Osteocyte (in vitro differentiated cells): Measurements from ENCODE around the gene HOXA10. TPM values are rescaled to one million over a fixed set of nuclear protein-coding genes. Genes with fewer than 3 reads are reported as not detected.

Source experiments
- DNase-seq: peaks from one replicate; pipeline ENCODE4 v3.0.0; 2021; ENCODE audit warnings: mixed read lengths; ENCODE audit not compliant: unreplicated experiment; ENCODE audit errors: extremely low spot score
- H3K27ac Mint-ChIP-seq: one replicate; pipeline ENCODE4 v1.8.0; 2021; ENCODE audit warnings: mild to moderate bottlenecking, mixed read lengths; ENCODE audit not compliant: unreplicated experiment
- H3K27me3 Mint-ChIP-seq: one replicate; pipeline ENCODE4 v1.8.0; 2021; ENCODE audit warnings: mixed read lengths; ENCODE audit not compliant: unreplicated experiment
- H3K36me3 Mint-ChIP-seq: one replicate; pipeline ENCODE4 v1.8.0; 2021; ENCODE audit warnings: mixed read lengths; ENCODE audit not compliant: unreplicated experiment
- H3K4me1 Mint-ChIP-seq: one replicate; pipeline ENCODE4 v1.8.0; 2021; ENCODE audit warnings: mixed read lengths; ENCODE audit not compliant: unreplicated experiment
- H3K4me3 Mint-ChIP-seq: one replicate; pipeline ENCODE4 v1.8.0; 2021; ENCODE audit warnings: mild to moderate bottlenecking, moderate library complexity, mixed read lengths; ENCODE audit not compliant: unreplicated experiment
- H3K9me3 Mint-ChIP-seq: one replicate; pipeline ENCODE4 v1.8.0; 2021; ENCODE audit warnings: mixed read lengths; ENCODE audit not compliant: unreplicated experiment
- CTCF ChIP-seq: fragments of 200-600 bp; sonication (generic); IDR thresholded peaks from 2 replicates; pipeline ENCODE4 v1.5.0; 2021; ENCODE audit warnings: antibody characterized with exemption, mild to moderate bottlenecking, moderate library complexity
- total RNA-seq: library from RNA; stranded (reverse); gene quantifications from 2 replicates; pipeline ENCODE4 v1.2.1, GENCODE V29; 2021

Gene HOXA10
- total RNA-seq, 1 donor from 2014 or later = not detected

GRCh38 chr7:27192546-27193334, 18.6 kb upstream of the HOXA10 start:
- TF ChIP-seq CTCF = no peak
- Mint-ChIP-seq H3K9me3 (no peaks in the 10 kb centered on the region), H3K36me3 (peaks cover 4% of the 10 kb centered on the region), H3K27me3 (peaks cover 91% of the 10 kb centered on the region), H3K27ac (no peak overlapping the region), H3K4me3 (peak overlapping the region; percentile 67), H3K4me1 (peaks cover 31% of the 10 kb centered on the region)
- DNase-seq = no peak

GRCh38 chr7:27191833-27192545, 17.9 kb upstream of the HOXA10 start:
- H3K36me3 Mint-ChIP-seq = peaks cover 2% of the 10 kb centered on the region
- H3K4me1 Mint-ChIP-seq = peaks cover 36% of the 10 kb centered on the region
- H3K27ac Mint-ChIP-seq = no peak overlapping the region
- TF ChIP-seq CTCF = no peak
- peaks cover 91% of the 10 kb centered on the region for H3K27me3 Mint-ChIP-seq
- no peak for DNase-seq
- no peaks in the 10 kb centered on the region for H3K9me3 Mint-ChIP-seq
- peak overlapping the region; percentile 55 for H3K4me3 Mint-ChIP-seq

GRCh38 chr7:27191161-27191731, 17.1 kb upstream of the HOXA10 start:
- H3K9me3 Mint-ChIP-seq = no peaks in the 10 kb centered on the region
- DNase-seq = no peak
- no peak overlapping the region for H3K27ac Mint-ChIP-seq
- no peak overlapping the region for H3K4me3 Mint-ChIP-seq
- H3K36me3 Mint-ChIP-seq = peaks cover 2% of the 10 kb centered on the region
- H3K4me1 Mint-ChIP-seq = peaks cover 35% of the 10 kb centered on the region
- TF ChIP-seq CTCF = no peak
- H3K27me3 Mint-ChIP-seq = peaks cover 91% of the 10 kb centered on the region

GRCh38 chr7:27189997-27190748, 16.1 kb upstream of the HOXA10 start:
- Mint-ChIP-seq H3K27me3 (peaks cover 94% of the 10 kb centered on the region), H3K4me1 (peaks cover 39% of the 10 kb centered on the region), H3K36me3 (peaks cover 2% of the 10 kb centered on the region), H3K4me3 (no peak overlapping the region), H3K27ac (no peak overlapping the region), H3K9me3 (no peaks in the 10 kb centered on the region)
- no peak for TF ChIP-seq CTCF
- no peak for DNase-seq
